Measurements from ENCODE around the gene DNAJB8. TPM values are rescaled to one million over a fixed set of nuclear protein-coding genes. Genes with fewer than 3 reads are reported as not detected.

The DNAJB8 gene
- total RNA-seq, 2 experiments from 2014 or later: not detected

DNA sequence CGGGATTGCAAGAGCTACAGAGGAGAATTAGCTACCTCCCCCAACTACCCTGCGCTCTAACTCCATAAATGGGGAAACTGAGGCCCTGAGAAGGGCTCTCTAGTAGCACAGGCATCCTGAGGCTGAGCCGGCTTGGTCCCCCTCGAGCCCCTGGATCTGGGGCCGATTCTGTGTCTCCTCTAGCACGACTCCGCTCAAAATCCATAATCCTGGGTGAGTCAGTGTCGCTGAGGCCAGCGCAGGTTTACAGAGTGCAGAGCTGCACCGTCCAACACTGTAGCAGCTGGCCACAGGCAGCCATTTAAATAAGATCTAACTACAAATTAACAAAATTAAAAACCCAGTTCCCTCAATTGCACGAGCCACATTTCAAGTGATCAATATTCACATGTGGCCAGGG lies 15.5 kb upstream of the DNAJB8 start:
- Histone ChIP-seq H2AFZ (ENCODE audit: low read length) (no peak overlapping the region), H3K79me2 (ENCODE audit: insufficient read depth, low read depth, low read length) (no peaks in the 10 kb centered on the region), H3K36me3 (ENCODE audit: insufficient read depth, low read length) (no peaks in the 10 kb centered on the region), H4K20me1 (ENCODE audit: insufficient read depth, low read length) (no peaks in the 10 kb centered on the region), H3K4me3 (ENCODE audit: low read depth, low read length, poor library complexity, severe bottlenecking) (no peak overlapping the region), H3K4me1 (ENCODE audit: insufficient read depth, low read length, poor library complexity, severe bottlenecking) (no peaks in the 10 kb centered on the region), H3K27ac (ENCODE audit: low read depth, low read length, poor library complexity, severe bottlenecking) (no peak overlapping the region), H3K9me2 (ENCODE audit: insufficient read depth, low read length) (no peaks in the 10 kb centered on the region), H3K9me3 (ENCODE audit: low read length) (no peaks in the 10 kb centered on the region), H3K4me2 (ENCODE audit: low read length) (no peak overlapping the region)
- CTCF ChIA-PET (ENCODE audit: unreplicated experiment): no interaction called here
- intact Hi-C loops (cut with micrococcal nuclease; ENCODE audit: unreplicated experiment): no loop called here
- DNase-seq (ENCODE audit: low spot score): no peak
- POLR2A ChIA-PET: no interaction called here
- BruUV-seq (replicated peaks): no TSS peak
- TF ChIP-seq, protein P1, sequence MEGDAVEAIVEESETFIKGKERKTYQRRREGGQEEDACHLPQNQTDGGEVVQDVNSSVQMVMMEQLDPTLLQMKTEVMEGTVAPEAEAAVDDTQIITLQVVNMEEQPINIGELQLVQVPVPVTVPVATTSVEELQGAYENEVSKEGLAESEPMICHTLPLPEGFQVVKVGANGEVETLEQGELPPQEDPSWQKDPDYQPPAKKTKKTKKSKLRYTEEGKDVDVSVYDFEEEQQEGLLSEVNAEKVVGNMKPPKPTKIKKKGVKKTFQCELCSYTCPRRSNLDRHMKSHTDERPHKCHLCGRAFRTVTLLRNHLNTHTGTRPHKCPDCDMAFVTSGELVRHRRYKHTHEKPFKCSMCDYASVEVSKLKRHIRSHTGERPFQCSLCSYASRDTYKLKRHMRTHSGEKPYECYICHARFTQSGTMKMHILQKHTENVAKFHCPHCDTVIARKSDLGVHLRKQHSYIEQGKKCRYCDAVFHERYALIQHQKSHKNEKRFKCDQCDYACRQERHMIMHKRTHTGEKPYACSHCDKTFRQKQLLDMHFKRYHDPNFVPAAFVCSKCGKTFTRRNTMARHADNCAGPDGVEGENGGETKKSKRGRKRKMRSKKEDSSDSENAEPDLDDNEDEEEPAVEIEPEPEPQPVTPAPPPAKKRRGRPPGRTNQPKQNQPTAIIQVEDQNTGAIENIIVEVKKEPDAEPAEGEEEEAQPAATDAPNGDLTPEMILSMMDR (conservative IDR thresholded peaks at IDR 0.05; ENCODE audit: low read length): no peak
- no peak for TF ChIP-seq EZH2phosphoT487 (IDR thresholded peaks at IDR 0.05; ENCODE audit: borderline replicate concordance, low read depth, low read length)

DNA sequence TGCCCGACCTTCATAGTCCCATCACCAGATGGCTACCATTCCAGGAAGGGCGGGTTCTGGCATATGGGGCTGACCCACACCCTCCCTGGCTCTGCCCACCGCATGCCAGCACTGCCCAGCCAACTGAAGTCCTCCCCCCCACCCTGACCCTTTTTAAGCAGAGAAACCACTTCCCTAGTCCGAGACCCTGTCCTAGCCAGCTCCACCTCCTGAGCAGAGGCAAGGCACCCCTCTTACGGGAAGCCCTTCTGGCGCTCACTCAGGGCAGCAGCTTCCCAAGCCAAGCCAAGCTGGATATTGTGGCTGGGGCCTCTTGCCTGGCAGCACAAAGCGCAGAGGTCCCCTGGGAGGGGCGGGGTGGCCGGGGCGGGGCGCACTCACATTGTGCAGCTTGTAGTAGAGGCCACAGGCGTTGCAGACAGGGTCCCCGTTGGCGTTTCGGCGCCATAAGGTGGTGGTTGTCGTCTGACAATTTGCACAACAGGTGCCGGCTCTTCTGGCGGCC lies 14.8 kb upstream of the DNAJB8 start:
- no peak for TF ChIP-seq EZH2phosphoT487 (IDR thresholded peaks at IDR 0.05; ENCODE audit: borderline replicate concordance, low read depth, low read length)
- TF ChIP-seq, protein P1 (conservative IDR thresholded peaks at IDR 0.05; ENCODE audit: low read length): no peak
- Histone ChIP-seq H3K27ac (ENCODE audit: low read depth, low read length, poor library complexity, severe bottlenecking) (no peak overlapping the region), H3K4me2 (ENCODE audit: low read length) (no peak overlapping the region), H3K36me3 (ENCODE audit: insufficient read depth, low read length) (no peaks in the 10 kb centered on the region), H3K79me2 (ENCODE audit: insufficient read depth, low read depth, low read length) (no peaks in the 10 kb centered on the region), H3K4me3 (ENCODE audit: low read depth, low read length, poor library complexity, severe bottlenecking) (no peak overlapping the region), H3K9me3 (ENCODE audit: low read length) (no peaks in the 10 kb centered on the region), H3K4me1 (ENCODE audit: insufficient read depth, low read length, poor library complexity, severe bottlenecking) (no peaks in the 10 kb centered on the region), H4K20me1 (ENCODE audit: insufficient read depth, low read length) (no peaks in the 10 kb centered on the region), H3K9me2 (ENCODE audit: insufficient read depth, low read length) (no peaks in the 10 kb centered on the region), H2AFZ (ENCODE audit: low read length) (no peak overlapping the region)
- DNase-seq (ENCODE audit: low spot score): no peak
- no TSS peak for BruUV-seq (replicated peaks)
- CTCF ChIA-PET (ENCODE audit: unreplicated experiment): interaction anchor here (0.6 kb wide), 1 partner anchor 177 kb away, joined by 5 read pairs; no protein-coding TSS in a partner anchor
- POLR2A ChIA-PET: no interaction called here
- intact Hi-C loops (cut with micrococcal nuclease; ENCODE audit: unreplicated experiment): no loop called here

GRCh38 chr3:128480717-128481437 lies 14.2 kb upstream of the DNAJB8 start:
- no TSS peak for BruUV-seq (replicated peaks)

More at GRCh38 chr3:128480717-128481437, 14.2 kb upstream of the DNAJB8 start:
- no peak for TF ChIP-seq EZH2phosphoT487 (IDR thresholded peaks at IDR 0.05; ENCODE audit: borderline replicate concordance, low read depth, low read length)
- TF ChIP-seq, protein P1 (conservative IDR thresholded peaks at IDR 0.05; ENCODE audit: low read length): no peak
- H2AFZ ChIP-seq (ENCODE audit: low read length): no peak overlapping the region
- no peak overlapping the region for H3K4me2 ChIP-seq (ENCODE audit: low read length)
- ChIA-PET POLR2A (no interaction called here), CTCF (ENCODE audit: unreplicated experiment) (no interaction called here)
- no peaks in the 10 kb centered on the region for H3K4me1 ChIP-seq (ENCODE audit: insufficient read depth, low read length, poor library complexity, severe bottlenecking)
- no peaks in the 10 kb centered on the region for H3K9me3 ChIP-seq (ENCODE audit: low read length)
- no peaks in the 10 kb centered on the region for H3K79me2 ChIP-seq (ENCODE audit: insufficient read depth, low read depth, low read length)
- H3K36me3 ChIP-seq (ENCODE audit: insufficient read depth, low read length): no peaks in the 10 kb centered on the region
- no peaks in the 10 kb centered on the region for H3K9me2 ChIP-seq (ENCODE audit: insufficient read depth, low read length)
- H3K27ac ChIP-seq (ENCODE audit: low read depth, low read length, poor library complexity, severe bottlenecking): no peak overlapping the region
- no peaks in the 10 kb centered on the region for H4K20me1 ChIP-seq (ENCODE audit: insufficient read depth, low read length)
- no peak for DNase-seq (ENCODE audit: low spot score)
- intact Hi-C loops (cut with micrococcal nuclease; ENCODE audit: unreplicated experiment): no loop called here
- no peak overlapping the region for H3K4me3 ChIP-seq (ENCODE audit: low read depth, low read length, poor library complexity, severe bottlenecking)
